Measurements from ENCODE around the gene SAC3D1. TPM values are rescaled to one million over a fixed set of nuclear protein-coding genes. Genes with fewer than 3 reads are reported as not detected.

Gene SAC3D1
- total RNA-seq, 1 donor from 2014 or later, result 5.6 TPM

- peak overlapping the region; percentile 52 for H3K27ac ChIP-seq (replicated peaks)
- DNase-seq, result peak; percentile 29
- intact Hi-C loops (cut with micrococcal nuclease), result no loop called here
Observed at GRCh38 chr11:65047581-65048422, 6.8 kb downstream of the SAC3D1 start.

GRCh38 chr11:65051398-65051858 is 10.4 kb downstream of the SAC3D1 start:
- Histone ChIP-seq H3K36me3 (no peaks in the 10 kb centered on the region), H3K4me1 (peaks cover 18% of the 10 kb centered on the region), H3K4me3 (no peak overlapping the region), H3K27ac (replicated peaks) (no peak overlapping the region), H3K27me3 (ENCODE audit: low read depth) (peaks cover 24% of the 10 kb centered on the region), H3K9me3 (replicated peaks) (no peaks in the 10 kb centered on the region)
- DNase-seq, result no peak
- intact Hi-C loops (cut with micrococcal nuclease), result no loop called here
- TF ChIP-seq, protein P1, sequence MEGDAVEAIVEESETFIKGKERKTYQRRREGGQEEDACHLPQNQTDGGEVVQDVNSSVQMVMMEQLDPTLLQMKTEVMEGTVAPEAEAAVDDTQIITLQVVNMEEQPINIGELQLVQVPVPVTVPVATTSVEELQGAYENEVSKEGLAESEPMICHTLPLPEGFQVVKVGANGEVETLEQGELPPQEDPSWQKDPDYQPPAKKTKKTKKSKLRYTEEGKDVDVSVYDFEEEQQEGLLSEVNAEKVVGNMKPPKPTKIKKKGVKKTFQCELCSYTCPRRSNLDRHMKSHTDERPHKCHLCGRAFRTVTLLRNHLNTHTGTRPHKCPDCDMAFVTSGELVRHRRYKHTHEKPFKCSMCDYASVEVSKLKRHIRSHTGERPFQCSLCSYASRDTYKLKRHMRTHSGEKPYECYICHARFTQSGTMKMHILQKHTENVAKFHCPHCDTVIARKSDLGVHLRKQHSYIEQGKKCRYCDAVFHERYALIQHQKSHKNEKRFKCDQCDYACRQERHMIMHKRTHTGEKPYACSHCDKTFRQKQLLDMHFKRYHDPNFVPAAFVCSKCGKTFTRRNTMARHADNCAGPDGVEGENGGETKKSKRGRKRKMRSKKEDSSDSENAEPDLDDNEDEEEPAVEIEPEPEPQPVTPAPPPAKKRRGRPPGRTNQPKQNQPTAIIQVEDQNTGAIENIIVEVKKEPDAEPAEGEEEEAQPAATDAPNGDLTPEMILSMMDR (IDR thresholded peaks at IDR 0.05; ENCODE audit: borderline replicate concordance), result no peak

More at GRCh38 chr11:65047581-65048422, 6.8 kb downstream of the SAC3D1 start:
- Histone ChIP-seq H3K9me3 (replicated peaks) (no peaks in the 10 kb centered on the region), H3K4me1 (peaks cover 32% of the 10 kb centered on the region), H3K27me3 (ENCODE audit: low read depth) (peaks cover 16% of the 10 kb centered on the region), H3K36me3 (peaks cover 13% of the 10 kb centered on the region), H3K4me3 (peak overlapping the region; percentile 71)
- TF ChIP-seq, protein P1 (IDR thresholded peaks at IDR 0.05; ENCODE audit: borderline replicate concordance), result no peak

DNA sequence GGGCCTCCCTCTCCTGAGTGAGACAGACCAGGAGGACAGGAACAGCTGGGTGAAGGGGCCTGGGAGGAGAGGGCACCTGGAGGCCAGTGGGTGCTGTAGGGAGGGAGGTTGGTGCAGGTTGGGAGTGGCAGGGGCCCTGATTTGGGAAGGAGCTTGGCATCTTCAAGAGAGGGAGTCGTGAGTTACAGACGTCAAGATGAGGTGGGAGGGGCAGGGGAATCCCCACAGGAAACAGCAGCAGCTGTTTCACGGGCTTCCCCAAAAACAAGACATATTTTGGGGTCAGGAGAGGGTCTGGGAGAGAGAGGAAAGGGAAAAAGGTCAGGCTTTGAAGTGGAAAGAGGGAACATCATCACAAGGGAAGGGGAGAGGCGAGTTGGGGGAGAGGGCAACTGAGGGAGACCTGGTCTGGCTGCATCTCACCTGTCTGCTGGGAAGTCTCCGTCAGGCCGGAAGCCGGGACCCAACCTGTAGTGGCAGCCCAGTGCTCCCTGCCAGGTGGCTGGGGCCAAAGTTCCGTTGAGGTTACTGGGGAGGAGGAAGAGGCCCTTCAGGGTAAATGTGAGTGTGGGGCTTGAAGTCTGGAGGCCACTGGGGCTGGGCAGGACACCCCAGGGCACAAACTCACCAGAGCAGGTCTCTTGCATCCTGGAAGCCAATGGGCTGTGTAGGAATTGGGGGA is 13.0 kb downstream of the SAC3D1 start:
- H3K27me3 ChIP-seq (ENCODE audit: low read depth), result peaks cover 16% of the 10 kb centered on the region
- H3K36me3 ChIP-seq, result no peaks in the 10 kb centered on the region
- no peaks in the 10 kb centered on the region for H3K9me3 ChIP-seq (replicated peaks)
- no peaks in the 10 kb centered on the region for H3K4me1 ChIP-seq
- no peak overlapping the region for H3K4me3 ChIP-seq
- H3K27ac ChIP-seq (replicated peaks), result no peak overlapping the region
- intact Hi-C loops (cut with micrococcal nuclease), result no loop called here
- DNase-seq, result no peak
- TF ChIP-seq, protein P1 (IDR thresholded peaks at IDR 0.05; ENCODE audit: borderline replicate concordance), result no peak

GRCh38 chr11:65055538-65055937 is 14.5 kb downstream of the SAC3D1 start:
- TF ChIP-seq, protein P1 (IDR thresholded peaks at IDR 0.05; ENCODE audit: borderline replicate concordance), result no peak
- Histone ChIP-seq H3K4me3 (no peak overlapping the region), H3K36me3 (no peaks in the 10 kb centered on the region), H3K4me1 (no peaks in the 10 kb centered on the region), H3K9me3 (replicated peaks) (no peaks in the 10 kb centered on the region), H3K27me3 (ENCODE audit: low read depth) (peaks cover 16% of the 10 kb centered on the region), H3K27ac (replicated peaks) (no peak overlapping the region)
- intact Hi-C loops (cut with micrococcal nuclease), result no loop called here
- no peak for DNase-seq

DNA sequence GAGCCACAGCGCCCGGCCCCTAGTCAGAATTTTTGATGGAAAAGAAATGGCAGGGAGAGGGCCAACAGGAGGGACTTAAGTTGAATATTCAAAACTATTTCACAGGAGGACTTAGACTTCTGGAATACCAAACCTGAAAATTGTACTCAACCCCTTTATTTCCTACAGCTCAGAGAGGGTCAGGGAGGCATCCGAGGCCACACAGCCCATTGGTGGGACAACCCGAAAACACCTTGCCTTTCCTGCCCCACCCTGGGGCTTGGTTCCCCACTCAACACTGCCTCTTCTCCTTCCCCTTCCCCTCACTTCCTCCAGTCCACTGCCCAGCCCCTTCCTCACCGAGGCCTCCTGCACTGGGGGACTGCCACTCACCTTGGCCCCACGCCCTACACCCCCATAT is 16.0 kb downstream of the SAC3D1 start:
- no peaks in the 10 kb centered on the region for H3K36me3 ChIP-seq
- intact Hi-C loops (cut with micrococcal nuclease), result no loop called here
- H3K4me3 ChIP-seq, result no peak overlapping the region
- no peak for DNase-seq
- peaks cover 16% of the 10 kb centered on the region for H3K27me3 ChIP-seq (ENCODE audit: low read depth)
- TF ChIP-seq, protein P1 (IDR thresholded peaks at IDR 0.05; ENCODE audit: borderline replicate concordance), result no peak
- H3K4me1 ChIP-seq, result no peaks in the 10 kb centered on the region
- H3K27ac ChIP-seq (replicated peaks), result no peak overlapping the region
- H3K9me3 ChIP-seq (replicated peaks), result no peaks in the 10 kb centered on the region
